ENCODE results near the gene FAR2. TPM values are rescaled to one million over a fixed set of nuclear protein-coding genes. Genes with fewer than 3 reads are reported as not detected.

Gene FAR2
- total and polyA plus RNA-seq, 2 of the 13 experiments (the other 11 are each of a cell fraction or from before 2014, with no cell fraction given): not detected

DNA sequence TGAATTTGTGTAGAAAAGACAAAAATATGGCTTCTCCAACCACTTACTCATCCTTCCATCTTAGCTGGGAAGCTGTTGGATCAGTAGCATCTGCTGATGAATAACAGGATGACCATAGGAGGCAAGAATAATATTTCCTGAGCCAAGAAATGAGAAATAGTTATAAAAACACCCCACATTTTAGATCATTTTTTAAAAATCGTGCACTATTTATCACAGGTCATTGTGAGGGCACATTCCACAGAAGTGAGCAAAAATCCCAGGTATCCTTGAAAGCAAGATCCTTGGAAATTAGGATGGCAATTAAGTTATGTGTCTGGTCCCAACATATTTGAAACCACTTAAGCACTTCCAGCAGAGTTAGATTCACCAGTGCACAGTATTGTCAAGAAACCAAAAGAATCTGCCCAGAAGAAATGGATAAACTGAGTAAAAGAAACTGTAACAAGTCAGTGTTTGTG, 8.4 kb downstream of the FAR2 start (continued):
- TF ChIP-seq, protein P1, sequence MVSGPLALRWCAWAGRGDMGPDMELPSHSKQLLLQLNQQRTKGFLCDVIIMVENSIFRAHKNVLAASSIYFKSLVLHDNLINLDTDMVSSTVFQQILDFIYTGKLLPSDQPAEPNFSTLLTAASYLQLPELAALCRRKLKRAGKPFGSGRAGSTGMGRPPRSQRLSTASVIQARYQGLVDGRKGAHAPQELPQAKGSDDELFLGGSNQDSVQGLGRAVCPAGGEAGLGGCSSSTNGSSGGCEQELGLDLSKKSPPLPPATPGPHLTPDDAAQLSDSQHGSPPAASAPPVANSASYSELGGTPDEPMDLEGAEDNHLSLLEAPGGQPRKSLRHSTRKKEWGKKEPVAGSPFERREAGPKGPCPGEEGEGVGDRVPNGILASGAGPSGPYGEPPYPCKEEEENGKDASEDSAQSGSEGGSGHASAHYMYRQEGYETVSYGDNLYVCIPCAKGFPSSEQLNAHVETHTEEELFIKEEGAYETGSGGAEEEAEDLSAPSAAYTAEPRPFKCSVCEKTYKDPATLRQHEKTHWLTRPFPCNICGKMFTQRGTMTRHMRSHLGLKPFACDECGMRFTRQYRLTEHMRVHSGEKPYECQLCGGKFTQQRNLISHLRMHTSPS (CRISPR knock-in tag; IDR thresholded peaks at IDR 0.05; ENCODE audit: low read depth): no peak

DNA sequence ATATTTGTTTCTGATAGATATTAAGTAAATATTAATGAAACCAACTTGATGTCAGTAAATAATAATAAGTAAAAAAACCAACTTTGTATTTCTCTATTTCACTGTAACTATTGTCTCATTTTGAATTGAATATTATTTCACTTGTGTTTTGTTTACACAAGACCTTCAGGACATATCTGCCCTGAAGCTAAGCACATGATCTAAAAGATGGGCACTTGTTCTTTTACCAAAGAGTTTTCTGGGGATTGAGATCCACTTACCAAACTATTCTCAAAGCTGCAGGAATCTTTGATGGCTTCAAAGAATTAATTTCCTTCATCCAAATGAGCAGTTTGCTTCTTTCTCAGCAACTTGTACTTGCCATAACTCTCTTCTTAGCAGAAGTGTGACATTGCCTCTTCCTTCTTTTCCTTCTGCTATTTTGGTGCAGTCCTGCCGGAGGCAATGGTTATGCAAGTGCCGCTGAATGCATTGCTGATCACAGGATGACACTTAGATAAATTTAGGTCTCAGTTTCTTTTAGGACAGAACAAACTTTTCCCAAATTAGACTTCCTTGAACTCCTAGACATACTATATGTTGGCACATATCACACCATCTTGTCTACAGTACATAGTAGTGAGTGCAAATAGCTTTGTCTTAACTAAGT, 9.2 kb downstream of the FAR2 start:
- no peaks in the 10 kb centered on the region for H3K4me1 ChIP-seq (ENCODE audit: insufficient read depth, low read length)
- H3K9me3 ChIP-seq (ENCODE audit: low read length): no peaks in the 10 kb centered on the region
- in situ Hi-C loops (cut with HindIII; ENCODE audit: extremely low pct_ligation_motif_present, low pct_unique_long_range_greater_than_20kb) (no loop called here), intact Hi-C loops (cut with micrococcal nuclease; ENCODE audit: unreplicated experiment) (no loop called here)
- H4K20me1 ChIP-seq (ENCODE audit: insufficient read depth, low read length): no peaks in the 10 kb centered on the region
- no peak overlapping the region for H2AFZ ChIP-seq (ENCODE audit: low read length)
- no peaks in the 10 kb centered on the region for H3K79me2 ChIP-seq (ENCODE audit: insufficient read depth, low read length)
- no peak overlapping the region for H3K4me3 ChIP-seq (replicated peaks in 1 of 3; ENCODE audit: insufficient read depth in 1 of 3, low read depth in 2 of 3, low read length in 3 of 3)
- H3K27ac ChIP-seq (ENCODE audit: extremely low read length, insufficient read depth, low read length): no peak overlapping the region
- FAIRE-seq (no peak), DNase-seq (ENCODE audit: low spot score) (no peak), ATAC-seq (no peak)
- TF ChIP-seq ZNF138 (CRISPR knock-in tag; IDR thresholded peaks at IDR 0.05; ENCODE audit: low read depth): no peak
- 20% methylated on average over 2 of the region's 2 CpGs for WGBS (ENCODE audit: low lambda C conversion rate)
- H3K27me3 ChIP-seq (ENCODE audit: control insufficient read depth in 1 of 2, insufficient read depth in 2 of 2, low read length in 2 of 2): no peaks in the 10 kb centered on the region
- no peak overlapping the region for H3K9ac ChIP-seq (ENCODE audit: insufficient read depth, low read depth, low read length)
- no peaks in the 10 kb centered on the region for H3K36me3 ChIP-seq (replicated peaks in 1 of 2; ENCODE audit: control insufficient read depth in 1 of 2, insufficient read depth in 2 of 2, low read length in 2 of 2)
- H3K4me2 ChIP-seq (ENCODE audit: low read depth, low read length): no peak overlapping the region
- POLR2A ChIA-PET: no interaction called here
- CTCF ChIA-PET (ENCODE audit: low intra/inter-chr PET ratio, low total read pairs): no interaction called here
- no TSS peak for BruUV-seq (replicated peaks)

DNA sequence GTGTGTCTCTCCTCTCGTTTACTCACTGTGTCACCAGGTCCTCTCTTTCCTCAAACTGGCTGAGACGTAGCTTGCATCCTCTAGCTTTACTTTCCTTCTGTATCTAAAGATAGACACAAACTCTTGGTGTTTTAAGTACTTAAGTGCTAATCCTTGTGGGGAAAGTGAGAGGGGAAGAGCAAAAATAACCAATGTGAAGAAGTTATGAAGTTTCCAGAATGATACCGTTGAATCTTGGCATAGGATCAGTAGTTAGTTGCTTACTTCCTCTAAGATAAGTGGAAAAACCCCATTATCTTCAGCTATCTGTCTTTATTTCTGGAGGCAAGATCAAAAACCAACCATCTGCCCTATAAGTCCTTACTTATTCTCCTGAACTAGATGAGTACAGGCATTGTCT, 10.6 kb downstream of the FAR2 start:
- no peaks in the 10 kb centered on the region for H3K27me3 ChIP-seq (ENCODE audit: control insufficient read depth in 1 of 2, insufficient read depth in 2 of 2, low read length in 2 of 2)
- H3K9ac ChIP-seq (ENCODE audit: insufficient read depth, low read depth, low read length): no peak overlapping the region
- CTCF ChIA-PET (ENCODE audit: low intra/inter-chr PET ratio, low total read pairs): no interaction called here
- no peaks in the 10 kb centered on the region for H3K4me1 ChIP-seq (ENCODE audit: insufficient read depth, low read length)
- POLR2A ChIA-PET: no interaction called here
- no peak for DNase-seq (ENCODE audit: low spot score)
- FAIRE-seq: no peak
- no peaks in the 10 kb centered on the region for H4K20me1 ChIP-seq (ENCODE audit: insufficient read depth, low read length)
- intact Hi-C loops (cut with micrococcal nuclease; ENCODE audit: unreplicated experiment): no loop called here
- 11% methylated on average over 3 of the region's 3 CpGs for WGBS (ENCODE audit: low lambda C conversion rate)
- ATAC-seq: no peak
- H3K79me2 ChIP-seq (ENCODE audit: insufficient read depth, low read length): no peaks in the 10 kb centered on the region
- BruUV-seq (replicated peaks): no TSS peak
- H3K27ac ChIP-seq (ENCODE audit: extremely low read length, insufficient read depth, low read length): no peak overlapping the region
- no peaks in the 10 kb centered on the region for H3K9me3 ChIP-seq (ENCODE audit: low read length)
- in situ Hi-C loops (cut with HindIII; ENCODE audit: extremely low pct_ligation_motif_present, low pct_unique_long_range_greater_than_20kb): no loop called here
- no peak overlapping the region for H3K4me3 ChIP-seq (replicated peaks in 1 of 3; ENCODE audit: insufficient read depth in 1 of 3, low read depth in 2 of 3, low read length in 3 of 3)
- H3K36me3 ChIP-seq (replicated peaks in 1 of 2; ENCODE audit: control insufficient read depth in 1 of 2, insufficient read depth in 2 of 2, low read length in 2 of 2): no peaks in the 10 kb centered on the region
- no peak overlapping the region for H2AFZ ChIP-seq (ENCODE audit: low read length)
- no peak overlapping the region for H3K4me2 ChIP-seq (ENCODE audit: low read depth, low read length)
- TF ChIP-seq, protein P2, sequence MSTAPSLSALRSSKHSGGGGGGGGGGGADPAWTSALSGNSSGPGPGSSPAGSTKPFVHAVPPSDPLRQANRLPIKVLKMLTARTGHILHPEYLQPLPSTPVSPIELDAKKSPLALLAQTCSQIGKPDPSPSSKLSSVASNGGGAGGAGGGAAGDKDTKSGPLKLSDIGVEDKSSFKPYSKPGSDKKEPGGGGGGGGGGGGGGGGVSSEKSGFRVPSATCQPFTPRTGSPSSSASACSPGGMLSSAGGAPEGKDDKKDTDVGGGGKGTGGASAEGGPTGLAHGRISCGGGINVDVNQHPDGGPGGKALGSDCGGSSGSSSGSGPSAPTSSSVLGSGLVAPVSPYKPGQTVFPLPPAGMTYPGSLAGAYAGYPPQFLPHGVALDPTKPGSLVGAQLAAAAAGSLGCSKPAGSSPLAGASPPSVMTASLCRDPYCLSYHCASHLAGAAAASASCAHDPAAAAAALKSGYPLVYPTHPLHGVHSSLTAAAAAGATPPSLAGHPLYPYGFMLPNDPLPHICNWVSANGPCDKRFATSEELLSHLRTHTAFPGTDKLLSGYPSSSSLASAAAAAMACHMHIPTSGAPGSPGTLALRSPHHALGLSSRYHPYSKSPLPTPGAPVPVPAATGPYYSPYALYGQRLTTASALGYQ (CRISPR knock-in tag; IDR thresholded peaks at IDR 0.05): no peak
- TF ChIP-seq THAP11 (CRISPR knock-in tag; IDR thresholded peaks at IDR 0.05) (no peak), TEAD3 (CRISPR knock-in tag; optimal IDR thresholded peaks at IDR 0.05; ENCODE audit: borderline replicate concordance) (no peak), POLR2AphosphoS2 (IDR thresholded peaks at IDR 0.05; ENCODE audit: low read depth, low read length) (no peak)
- TF ChIP-seq, protein P3, sequence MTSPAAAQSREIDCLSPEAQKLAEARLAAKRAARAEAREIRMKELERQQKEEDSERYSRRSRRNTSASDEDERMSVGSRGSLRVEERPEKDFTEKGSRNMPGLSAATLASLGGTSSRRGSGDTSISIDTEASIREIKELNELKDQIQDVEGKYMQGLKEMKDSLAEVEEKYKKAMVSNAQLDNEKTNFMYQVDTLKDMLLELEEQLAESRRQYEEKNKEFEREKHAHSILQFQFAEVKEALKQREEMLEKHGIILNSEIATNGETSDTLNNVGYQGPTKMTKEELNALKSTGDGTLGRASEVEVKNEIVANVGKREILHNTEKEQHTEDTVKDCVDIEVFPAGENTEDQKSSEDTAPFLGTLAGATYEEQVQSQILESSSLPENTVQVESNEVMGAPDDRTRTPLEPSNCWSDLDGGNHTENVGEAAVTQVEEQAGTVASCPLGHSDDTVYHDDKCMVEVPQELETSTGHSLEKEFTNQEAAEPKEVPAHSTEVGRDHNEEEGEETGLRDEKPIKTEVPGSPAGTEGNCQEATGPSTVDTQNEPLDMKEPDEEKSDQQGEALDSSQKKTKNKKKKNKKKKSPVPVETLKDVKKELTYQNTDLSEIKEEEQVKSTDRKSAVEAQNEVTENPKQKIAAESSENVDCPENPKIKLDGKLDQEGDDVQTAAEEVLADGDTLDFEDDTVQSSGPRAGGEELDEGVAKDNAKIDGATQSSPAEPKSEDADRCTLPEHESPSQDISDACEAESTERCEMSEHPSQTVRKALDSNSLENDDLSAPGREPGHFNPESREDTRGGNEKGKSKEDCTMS (CRISPR knock-in tag; conservative IDR thresholded peaks at IDR 0.05): no peak
